D721Med (cell line): Measurements from ENCODE around the gene BCL10.

Source experiments
- DNase-seq: peaks from one replicate; pipeline ENCODE4 v3.0.0; 2011; ENCODE audit warnings: low spot score; ENCODE audit not compliant: insufficient read length
- FAIRE-seq: peaks from 2 replicates; lab custom pipeline; 2011; peaks lifted over from hg19 to GRCh38; lab: Jason Lieb, UNC
- TF ChIP-seq, protein P1 (sequence below): IDR thresholded peaks from 2 replicates; pipeline ENCODE4 v1.5.1; 2012; ENCODE audit warnings: mild to moderate bottlenecking, control low read depth; ENCODE audit not compliant: insufficient read depth; ENCODE audit errors: missing control alignments

Gene BCL10

DNA sequence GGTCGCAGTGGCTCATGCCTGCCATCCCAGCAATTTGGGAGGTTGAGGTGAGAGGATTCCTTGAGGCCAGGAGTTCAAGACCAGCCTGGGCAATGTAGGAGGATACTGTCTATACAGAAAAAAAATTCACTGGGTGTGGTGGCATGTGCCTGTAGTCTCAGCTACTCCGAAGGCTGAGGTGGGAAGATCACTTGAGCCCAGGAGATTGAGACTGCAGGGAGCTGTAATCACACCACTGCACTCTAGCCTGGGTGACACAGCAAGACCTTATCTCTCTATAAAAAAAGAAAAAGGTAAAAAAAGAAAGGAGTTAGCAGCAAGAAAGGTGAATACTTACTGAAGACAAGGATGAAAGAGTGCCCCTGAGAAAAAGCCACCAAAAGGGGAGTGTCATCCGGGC is 23.7 kb upstream of the BCL10 start:
- no peak for DNase-seq
- TF ChIP-seq, protein P1, sequence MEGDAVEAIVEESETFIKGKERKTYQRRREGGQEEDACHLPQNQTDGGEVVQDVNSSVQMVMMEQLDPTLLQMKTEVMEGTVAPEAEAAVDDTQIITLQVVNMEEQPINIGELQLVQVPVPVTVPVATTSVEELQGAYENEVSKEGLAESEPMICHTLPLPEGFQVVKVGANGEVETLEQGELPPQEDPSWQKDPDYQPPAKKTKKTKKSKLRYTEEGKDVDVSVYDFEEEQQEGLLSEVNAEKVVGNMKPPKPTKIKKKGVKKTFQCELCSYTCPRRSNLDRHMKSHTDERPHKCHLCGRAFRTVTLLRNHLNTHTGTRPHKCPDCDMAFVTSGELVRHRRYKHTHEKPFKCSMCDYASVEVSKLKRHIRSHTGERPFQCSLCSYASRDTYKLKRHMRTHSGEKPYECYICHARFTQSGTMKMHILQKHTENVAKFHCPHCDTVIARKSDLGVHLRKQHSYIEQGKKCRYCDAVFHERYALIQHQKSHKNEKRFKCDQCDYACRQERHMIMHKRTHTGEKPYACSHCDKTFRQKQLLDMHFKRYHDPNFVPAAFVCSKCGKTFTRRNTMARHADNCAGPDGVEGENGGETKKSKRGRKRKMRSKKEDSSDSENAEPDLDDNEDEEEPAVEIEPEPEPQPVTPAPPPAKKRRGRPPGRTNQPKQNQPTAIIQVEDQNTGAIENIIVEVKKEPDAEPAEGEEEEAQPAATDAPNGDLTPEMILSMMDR, result no peak
- FAIRE-seq, result no peak

GRCh38 chr1:85297855-85298629 is 21.6 kb upstream of the BCL10 start:
- TF ChIP-seq, protein P1, result no peak
- FAIRE-seq, result no peak
- no peak for DNase-seq

DNA sequence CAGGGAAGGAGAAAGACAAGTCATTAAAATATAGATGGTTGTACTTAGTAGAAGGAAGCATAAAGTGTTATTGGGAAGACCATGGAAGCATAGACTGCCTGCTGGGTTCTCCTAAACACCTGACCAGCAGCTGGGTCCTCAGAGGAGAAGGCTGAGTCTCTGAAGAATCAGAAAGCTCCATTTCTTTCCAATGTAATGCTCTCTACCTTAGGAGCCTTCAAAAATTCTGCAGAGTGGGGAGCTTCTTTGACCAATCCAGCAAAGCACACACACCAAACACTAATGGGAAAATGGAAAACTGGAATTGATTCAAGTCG is 21.1 kb upstream of the BCL10 start:
- FAIRE-seq, result no peak

DNA sequence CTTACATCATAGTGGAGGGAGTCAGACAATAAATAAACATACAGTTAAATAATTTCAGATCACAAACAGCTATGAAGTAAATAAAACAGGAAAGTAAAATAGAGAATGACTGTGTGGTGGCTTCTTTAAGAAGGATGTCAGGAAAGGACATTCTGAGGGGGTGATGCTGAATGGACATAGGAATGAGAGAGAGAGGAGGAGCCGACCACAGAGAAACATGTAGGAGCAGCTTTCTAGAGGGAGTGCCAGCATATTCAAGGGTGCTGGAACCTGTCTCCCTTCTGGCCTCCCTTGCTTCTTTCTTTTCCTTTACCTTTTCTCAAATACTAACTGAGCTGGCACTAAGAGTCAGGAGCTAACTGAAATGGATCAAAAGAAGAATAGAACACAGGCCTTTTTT is 20.5 kb upstream of the BCL10 start:
- TF ChIP-seq, protein P1, result no peak
- DNase-seq (no peak), FAIRE-seq (no peak)

More for the DNA sequence above, 21.1 kb upstream of the BCL10 start:
- TF ChIP-seq, protein P1, result no peak
- no peak for DNase-seq

- TF ChIP-seq, protein P1, result no peak
- FAIRE-seq (no peak), DNase-seq (no peak)
Observed at GRCh38 chr1:85295654-85296053, 19.2 kb upstream of the BCL10 start.

DNA sequence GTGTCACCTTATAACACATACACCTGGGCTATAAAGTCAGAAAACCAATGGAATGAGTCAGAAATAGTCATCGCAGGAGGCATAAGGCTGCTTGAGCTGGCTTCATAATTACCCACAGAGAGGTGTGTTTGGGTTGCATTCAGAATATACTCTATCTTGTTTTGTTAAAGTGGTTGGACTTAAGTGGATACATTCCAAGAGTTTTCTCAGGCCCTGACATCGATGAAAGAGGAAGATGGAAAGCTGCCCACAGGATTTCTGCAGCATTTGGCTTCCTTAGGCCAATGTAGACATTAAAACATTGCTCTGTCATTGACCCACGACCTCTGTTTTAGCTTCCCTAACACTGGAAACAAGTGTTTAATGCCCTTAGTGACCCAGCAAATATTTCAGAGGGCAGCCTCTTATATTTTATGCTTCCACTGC is 18.6 kb upstream of the BCL10 start:
- DNase-seq, result no peak
- TF ChIP-seq, protein P1, result no peak
- FAIRE-seq, result no peak

- TF ChIP-seq, protein P1, result no peak
- DNase-seq (no peak), FAIRE-seq (no peak)
Observed at GRCh38 chr1:85290826-85291225, 14.4 kb upstream of the BCL10 start.
